GM12878 (cell line): Measurements from ENCODE around the gene CMSS1. TPM values are rescaled to one million over a fixed set of nuclear protein-coding genes. Genes with fewer than 3 reads are reported as not detected.

Experiments used
- ATAC-seq: fragments of 200-7000 bp; cut with Tn5 transposase; 3 replicates; pipeline ENCODE4 v1.9.1; 2020; ENCODE audit warnings: mild to moderate bottlenecking, moderate library complexity
- BruUV-seq: library from RNA; stranded (reverse); fragments of 400-500 nt; replicated peaks from 2 replicates; lab custom pipeline; 2021; lab: Mats Ljungman, UMichigan
- CTCF ChIA-PET: fragments of 300-600 bp; sonication (Branson Sonifier 250); formaldehyde crosslinking; extraction: SDS; loops from one replicate; lab custom pipeline; 2021; ENCODE audit warnings: inconsistent platforms; lab: Yijun Ruan, JAX
- POLR2A ChIA-PET: fragments of 350-600 bp; formaldehyde crosslinking; extraction: SDS; loops from one replicate; lab custom pipeline; 2021; ENCODE audit warnings: inconsistent platforms; lab: Charles Lee
- RAD21 ChIA-PET: fragments of 300-600 bp; sonication (Branson Sonifier 250); formaldehyde crosslinking; loops from one replicate; lab custom pipeline; 2023; ENCODE audit warnings: antibody characterized with exemption; ENCODE audit not compliant: unreplicated experiment; lab: Charles Lee
- SMC1A ChIA-PET: fragments of 300-600 bp; sonication (Branson Sonifier 250); formaldehyde crosslinking; loops from one replicate; lab custom pipeline; 2023; ENCODE audit not compliant: unreplicated experiment, uncharacterized antibody; lab: Charles Lee
- DNase-seq: peaks from one replicate; pipeline ENCODE4 v3.0.0-alpha.2; 2011; ENCODE audit warnings: low read depth, low spot score
- FAIRE-seq: peaks from 3 replicates; lab custom pipeline; 2011; peaks lifted over from hg19 to GRCh38; lab: Jason Lieb, UNC
- H2AFZ ChIP-seq: 2 replicates; pipeline ENCODE4 v1.6.0; 2011; ENCODE audit warnings: low read depth, low read length, control low read depth; ENCODE audit not compliant: control insufficient read depth
- H3K27ac ChIP-seq: 2 replicates; pipeline ENCODE4 v1.5.1; 2011; ENCODE audit warnings: control low read depth; ENCODE audit not compliant: control insufficient read depth, insufficient read depth
- H3K27me3 ChIP-seq, 2 experiments: replicated peaks in 1 of 2; 2 replicates each; pipeline versions ENCODE4 v1.6.0 to v1.6.1; 2011; ENCODE audit warnings: low read length in 1 of 2; ENCODE audit not compliant: control insufficient read depth in 2 of 2, insufficient read depth in 2 of 2
- H3K36me3 ChIP-seq, 2 experiments: 2 replicates each; pipeline ENCODE4 v1.5.1; 2011; ENCODE audit warnings: low read length in 1 of 2; ENCODE audit not compliant: control insufficient read depth in 2 of 2, insufficient read depth in 2 of 2
- H3K4me1 ChIP-seq: 2 replicates; pipeline ENCODE4 v1.6.1; 2011; ENCODE audit warnings: mild to moderate bottlenecking, low read length, moderate library complexity, mixed read lengths; ENCODE audit not compliant: control insufficient read depth, insufficient read depth
- H3K4me2 ChIP-seq: 2 replicates; pipeline ENCODE4 v1.6.0; 2011; ENCODE audit warnings: control low read depth; ENCODE audit not compliant: control insufficient read depth, insufficient read depth
- H3K4me3 ChIP-seq: fragments of 200-600 bp; sonication (generic); 2 replicates; pipeline ENCODE4 v1.5.1; 2016
- H3K79me2 ChIP-seq: 2 replicates; pipeline ENCODE4 v1.6.0; 2011; ENCODE audit warnings: low read length; ENCODE audit not compliant: control insufficient read depth, insufficient read depth
- H3K9ac ChIP-seq: 2 replicates; pipeline ENCODE4 v1.8.0; 2011; ENCODE audit warnings: low read length, control low read depth, mixed read lengths; ENCODE audit not compliant: control insufficient read depth, insufficient read depth
- H3K9me3 ChIP-seq: replicated peaks from 3 replicates; pipeline ENCODE4 v1.5.1; 2011; ENCODE audit warnings: mild to moderate bottlenecking, low read length; ENCODE audit not compliant: control insufficient read depth, insufficient read depth
- H4K20me1 ChIP-seq: 2 replicates; pipeline ENCODE4 v1.6.0; 2011; ENCODE audit not compliant: control insufficient read depth, insufficient read depth
- BHLHE40 ChIP-seq, 2 experiments: fragments of 450-650 bp in 1 of 2; IDR thresholded peaks; 2 replicates each; pipeline ENCODE4 v1.6.1; 2011 to 2017; ENCODE audit warnings: low read depth in 2 of 2, borderline replicate concordance in 1 of 2, improper control_type of control experiment in 1 of 2, low read length in 1 of 2, mild to moderate bottlenecking in 1 of 2
- MAX ChIP-seq: IDR thresholded peaks from 2 replicates; pipeline ENCODE4 v1.6.1; 2012; ENCODE audit warnings: low read depth, low read length, improper control_type of control experiment
- MYC ChIP-seq: IDR thresholded peaks from 2 replicates; pipeline ENCODE4 v1.6.1; 2011; ENCODE audit warnings: mild to moderate bottlenecking, low read length, moderate library complexity, inconsistent platforms; ENCODE audit not compliant: insufficient read depth, insufficient replicate concordance, insufficient read length, severe bottlenecking
- POLR2AphosphoS2 ChIP-seq: IDR thresholded peaks from 2 replicates; pipeline ENCODE4 v1.6.1; 2011; ENCODE audit warnings: low read depth, mild to moderate bottlenecking, low read length, improper control_type of control experiment, moderate library complexity
- RB1 ChIP-seq: fragments of 450-650 bp; formaldehyde crosslinking; IDR thresholded peaks from 2 replicates; pipeline ENCODE4 v1.6.1; 2017; ENCODE audit warnings: mild to moderate bottlenecking, borderline replicate concordance
- TCF3 ChIP-seq: IDR thresholded peaks from 2 replicates; pipeline ENCODE4 v1.6.1; 2012; ENCODE audit warnings: low read depth, mild to moderate bottlenecking, low read length, borderline replicate concordance; ENCODE audit not compliant: insufficient read depth
- WRNIP1 ChIP-seq: IDR thresholded peaks from 2 replicates; pipeline ENCODE4 v1.6.1; 2011; ENCODE audit warnings: low read depth, low read length, improper control_type of control experiment, borderline replicate concordance
- YY1 ChIP-seq: IDR thresholded peaks from 2 replicates; pipeline ENCODE4 v1.6.1; 2011; ENCODE audit warnings: low read depth, mild to moderate bottlenecking, low read length
- ZNF274 ChIP-seq: IDR thresholded peaks from one replicate; pipeline ENCODE4 v1.8.0; 2011; ENCODE audit not compliant: insufficient read length, insufficient read depth
- WGBS: methylation state at CpG from one replicate; pipeline ENCODE4 v1.1.6; 2016; ENCODE audit warnings: low lambda C conversion rate; ENCODE audit not compliant: insufficient replicate concordance, insufficient coverage; ENCODE audit errors: missing lambda C conversion rate; 5-methylcytosine and 5-hydroxymethylcytosine counted together
- in situ Hi-C: fragments of 300-500 bp; cut with MboI; formaldehyde crosslinking; loops from 9 replicates; pipeline ENCODE4 v1.14.3; 2018; ENCODE audit warnings: mixed read lengths
- intact Hi-C: fragments of 100-400 bp; cut with micrococcal nuclease; formaldehyde crosslinking; loops from one replicate; pipeline ENCODE4 v1.14.2; 2022; ENCODE audit not compliant: unreplicated experiment
- polyA plus RNA-seq, 11 experiments: library from polyadenylated mRNA; depleted of rRNA in 4 of 11; unstranded in 6 of 11; stranded (reverse) in 5 of 11; fragments of >200 nt; fragmentation: Nextera tagmentation in 4 of 11; fragmentation: Illumina TruSeq in 1 of 11; extraction: Ambion mirVana in 4 of 11; extraction: Trizol in 1 of 11; gene quantifications; 1 replicate in 1 of 11; 2 replicates in 10 of 11; pipeline versions ENCODE4 v1.2.1 to v1.2.3, GENCODE V29; 2011 to 2016; ENCODE audit warnings: inconsistent platforms in 2 of 11, missing spikeins in 2 of 11, low read depth in 1 of 11
- total RNA-seq, 4 experiments: library from RNA; depleted of rRNA in 3 of 4; stranded (reverse); fragments of >200 nt in 3 of 4; fragmentation: Illumina TruSeq in 1 of 4; extraction: Trizol in 1 of 4; gene quantifications; 2 replicates each; pipeline versions ENCODE4 v1.2.1 to v1.2.3, GENCODE V29; 2013 to 2021

The CMSS1 gene
- total and polyA plus RNA-seq, 10 of the 15 experiments (the other 5 are each of a cell fraction or from before 2014, with no cell fraction given): 31.0 to 118 (median 70.1) TPM

DNA sequence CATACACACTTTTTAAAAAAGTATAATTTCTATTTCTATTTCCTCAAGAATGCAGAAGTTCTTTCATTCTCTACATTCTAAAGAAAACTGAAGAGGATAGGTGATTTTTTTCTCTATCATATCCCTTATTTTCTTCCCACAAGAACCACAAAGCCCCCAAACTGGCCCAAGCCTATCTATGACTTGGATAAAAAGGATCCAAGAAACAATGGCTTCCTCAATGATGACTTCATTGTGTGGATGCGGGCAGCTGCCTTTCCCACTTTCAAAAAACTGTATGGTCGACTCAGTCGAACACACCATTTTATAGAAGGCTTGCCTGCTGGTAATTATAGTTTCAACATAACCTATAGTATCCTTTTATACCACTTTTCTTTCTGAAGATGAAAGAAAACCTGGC lies 390.2 kb downstream of the CMSS1 start:
- ATAC-seq: no peak
- no peaks in the 10 kb centered on the region for H3K79me2 ChIP-seq
- no peaks in the 10 kb centered on the region for H3K36me3 ChIP-seq
- TF ChIP-seq TCF3 (no peak), RB1 (no peak), YY1 (no peak), WRNIP1 (no peak), ZNF274 (no peak), POLR2AphosphoS2 (no peak), BHLHE40 (IDR thresholded peaks at IDR 0.05; ENCODE audit: borderline replicate concordance in 1 of 2, low read depth in 2 of 2, low read length in 1 of 2) (no peak), MAX (no peak), MYC (no peak)
- BruUV-seq: no TSS peak
- RAD21 ChIA-PET: no interaction called here
- H3K27me3 ChIP-seq: no peaks in the 10 kb centered on the region; a peak in 1 of 4 replicates
- H2AFZ ChIP-seq: no peak overlapping the region
- FAIRE-seq: no peak
- intact Hi-C loops: no loop called here
- H3K9ac ChIP-seq: no peak overlapping the region
- no peak overlapping the region for H3K4me3 ChIP-seq
- in situ Hi-C loops: no loop called here
- H3K4me1 ChIP-seq: peaks cover 11% of the 10 kb centered on the region; the same call in 1 of the 2 replicates
- WGBS: 96% methylated on average over 3 of the region's 3 CpGs
- SMC1A ChIA-PET: no interaction called here
- no peaks in the 10 kb centered on the region for H4K20me1 ChIP-seq
- CTCF ChIA-PET: no interaction called here
- no peak for DNase-seq
- no peak overlapping the region for H3K27ac ChIP-seq
- H3K4me2 ChIP-seq: no peak overlapping the region
- no peaks in the 10 kb centered on the region for H3K9me3 ChIP-seq
- POLR2A ChIA-PET: no interaction called here
